SK-N-SH (cell line): ENCODE measurements around the gene ARID1B. TPM values are rescaled to one million over a fixed set of nuclear protein-coding genes. Genes with fewer than 3 reads are reported as not detected.

Experiments
- CTCF ChIA-PET: fragments of 300-600, 350-600 bp; formaldehyde crosslinking; extraction: SDS; loops from one replicate; lab custom pipeline; 2021; lab: Yijun Ruan, JAX
- POLR2A ChIA-PET: fragments of 350-600 bp; sonication (Branson Sonifier 250); formaldehyde crosslinking; extraction: SDS; loops from one replicate; lab custom pipeline; 2020; ENCODE audit warnings: antibody characterized with exemption, inconsistent platforms; lab: Yijun Ruan, JAX
- DNase-seq: peaks from one replicate; pipeline ENCODE4 v3.0.0; 2012
- H2AFZ ChIP-seq: fragments of 200-600 bp; sonication (generic); 2 replicates; pipeline ENCODE4 v1.8.1; 2016; ENCODE audit warnings: antibody characterized with exemption, mild to moderate bottlenecking, low read depth
- H3F3A ChIP-seq: fragments of 200-600 bp; sonication (generic); replicated peaks from 2 replicates; pipeline ENCODE3; 2016; ENCODE audit warnings: antibody characterized with exemption, mild to moderate bottlenecking; ENCODE audit not compliant: insufficient read depth
- H3K27ac ChIP-seq, 2 experiments: fragments of 200-500 bp in 1 of 2; fragments of 200-600 bp in 1 of 2; sonication (Bioruptor generic) in 1 of 2; sonication (generic), shearing (Covaris generic) in 1 of 2; 2 replicates each; pipeline versions ENCODE4 v1.5.1 to v1.6.1; 2014 to 2016; ENCODE audit warnings: low read depth in 2 of 2, inconsistent platforms in 1 of 2, low read length in 1 of 2, mild to moderate bottlenecking in 1 of 2, mixed read lengths in 1 of 2
- H3K27me3 ChIP-seq: fragments of 200-600 bp; sonication (generic), shearing (Covaris generic); 2 replicates; pipeline ENCODE4 v1.6.1; 2016; ENCODE audit warnings: mixed run types; ENCODE audit not compliant: insufficient read depth
- H3K36me3 ChIP-seq, 2 experiments: fragments of 200-500 bp in 1 of 2; fragments of 200-600 bp in 1 of 2; sonication (Bioruptor generic) in 1 of 2; sonication (generic) in 1 of 2; replicated peaks in 1 of 2; 2 replicates each; pipeline versions ENCODE3 to v1.5.1; 2014 to 2016; ENCODE audit warnings: low read length in 1 of 2, mild to moderate bottlenecking in 1 of 2; ENCODE audit not compliant: insufficient read depth in 2 of 2, control insufficient read depth in 1 of 2
- H3K4me1 ChIP-seq, 2 experiments: fragments of 200-500 bp in 1 of 2; fragments of 200-600 bp in 1 of 2; sonication (Bioruptor generic) in 1 of 2; sonication (generic), shearing (Covaris generic) in 1 of 2; 2 replicates each; pipeline versions ENCODE4 v1.5.1 to v1.6.1; 2014 to 2016; ENCODE audit warnings: low read depth in 1 of 2, low read length in 1 of 2, mixed run types in 1 of 2; ENCODE audit not compliant: insufficient read depth in 2 of 2, control insufficient read depth in 1 of 2
- H3K4me2 ChIP-seq: fragments of 200-600 bp; sonication (generic), shearing (Covaris generic); 2 replicates; pipeline ENCODE4 v1.6.1; 2017; ENCODE audit warnings: mixed run types
- H3K4me3 ChIP-seq, 2 experiments: fragments of 200-500 bp in 1 of 2; fragments of 200-600 bp in 1 of 2; sonication (Bioruptor generic) in 1 of 2; sonication (generic), shearing (Covaris generic) in 1 of 2; 2 replicates each; pipeline versions ENCODE4 v1.5.1 to v1.8.1; 2014 to 2016; ENCODE audit warnings: low read depth in 2 of 2, inconsistent platforms in 1 of 2, low read length in 1 of 2, mild to moderate bottlenecking in 1 of 2, mixed read lengths in 1 of 2, moderate library complexity in 1 of 2
- H3K79me2 ChIP-seq: fragments of 200-600 bp; sonication (generic); 2 replicates; pipeline ENCODE4 v1.8.1; 2017; ENCODE audit warnings: mild to moderate bottlenecking; ENCODE audit not compliant: insufficient read depth
- H3K9ac ChIP-seq: fragments of 200-600 bp; sonication (generic); 2 replicates; pipeline ENCODE4 v1.6.1; 2017; ENCODE audit warnings: mixed run types
- H3K9me2 ChIP-seq: fragments of 200-600 bp; sonication (generic); 2 replicates; pipeline ENCODE4 v1.6.1; 2017; ENCODE audit warnings: mixed run types
- H3K9me3 ChIP-seq: fragments of 200-600 bp; sonication (generic); 2 replicates; pipeline ENCODE4 v1.6.1; 2017; ENCODE audit warnings: mixed run types, mild to moderate bottlenecking, moderate library complexity
- H4K20me1 ChIP-seq: fragments of 200-600 bp; sonication (generic); 2 replicates; pipeline ENCODE4 v1.6.1; 2017; ENCODE audit warnings: mild to moderate bottlenecking, mixed run types; ENCODE audit not compliant: insufficient read depth
- CHD2 ChIP-seq: fragments of 150-350 bp; IDR thresholded peaks from 2 replicates; pipeline ENCODE4 v1.6.1; 2018; ENCODE audit warnings: low read length; ENCODE audit not compliant: partially characterized antibody
- EP300 ChIP-seq, 2 experiments: IDR thresholded peaks; 2 replicates each; pipeline versions ENCODE4 v1.4.0 to v1.6.1; 2012; ENCODE audit warnings: borderline replicate concordance in 1 of 2, low read depth in 1 of 2, low read length in 1 of 2
- FOSL2 ChIP-seq: IDR thresholded peaks from 2 replicates; pipeline ENCODE4 v1.4.0; 2012; ENCODE audit warnings: low read depth, mild to moderate bottlenecking, moderate library complexity, borderline replicate concordance
- FOXJ3 ChIP-seq: sonication (generic); formaldehyde crosslinking; IDR thresholded peaks from 2 replicates; pipeline ENCODE4 v1.5.1; 2020; ENCODE audit warnings: mild to moderate bottlenecking, missing genetic modification reagents
- GABPA ChIP-seq: IDR thresholded peaks from 2 replicates; pipeline ENCODE4 v1.4.0; 2012; ENCODE audit warnings: low read depth, mild to moderate bottlenecking
- MXI1 ChIP-seq: IDR thresholded peaks from 2 replicates; pipeline ENCODE4 v1.6.1; 2012; ENCODE audit warnings: mild to moderate bottlenecking, low read depth, low read length, improper control_type of control experiment
- NFIC ChIP-seq: IDR thresholded peaks from 2 replicates; pipeline ENCODE4 v1.4.0; 2012; ENCODE audit warnings: borderline replicate concordance
- NRF1 ChIP-seq: IDR thresholded peaks from 2 replicates; pipeline ENCODE4 v1.6.1; 2012; ENCODE audit warnings: low read depth, mild to moderate bottlenecking, low read length
- PBX3 ChIP-seq: IDR thresholded peaks from 2 replicates; pipeline ENCODE4; 2012
- POLR2AphosphoS5 ChIP-seq: IDR thresholded peaks from 2 replicates; pipeline ENCODE4 v1.6.1; 2012; ENCODE audit warnings: low read depth, low read length
- RCOR1 ChIP-seq: fragments of 150-350 bp; IDR thresholded peaks from 2 replicates; pipeline ENCODE4 v1.6.1; 2017; ENCODE audit warnings: antibody characterized with exemption, low read length
- REST ChIP-seq: IDR thresholded peaks from 2 replicates; pipeline ENCODE4 v1.6.1; 2012; ENCODE audit warnings: mild to moderate bottlenecking, low read depth, low read length, moderate library complexity
- RFX5 ChIP-seq: IDR thresholded peaks from 2 replicates; pipeline ENCODE4 v1.6.1; 2012; ENCODE audit warnings: mild to moderate bottlenecking, improper control_type of control experiment, low read length
- RXRA ChIP-seq: IDR thresholded peaks from 2 replicates; pipeline ENCODE4 v1.4.0; 2012; ENCODE audit warnings: low read depth, mild to moderate bottlenecking, borderline replicate concordance
- SIN3A ChIP-seq: IDR thresholded peaks from 2 replicates; pipeline ENCODE4 v1.6.1; 2012; ENCODE audit warnings: low read depth, mild to moderate bottlenecking, low read length, moderate library complexity, borderline replicate concordance
- TAF1 ChIP-seq: IDR thresholded peaks from 2 replicates; pipeline ENCODE4 v1.6.1; 2012; ENCODE audit warnings: low read depth, mild to moderate bottlenecking, low read length, moderate library complexity, borderline replicate concordance
- YY1 ChIP-seq: IDR thresholded peaks from 2 replicates; pipeline ENCODE4 v1.4.0; 2012; ENCODE audit warnings: low read depth, mild to moderate bottlenecking
- ZBTB33 ChIP-seq: IDR thresholded peaks from 2 replicates; pipeline ENCODE4 v1.4.0; 2012; ENCODE audit warnings: low read depth, borderline replicate concordance
- WGBS: methylation state at CpG from one replicate; pipeline ENCODE4 v1.1.6; 2017; ENCODE audit warnings: low lambda C conversion rate; 5-methylcytosine and 5-hydroxymethylcytosine counted together
- polyA plus RNA-seq, 3 experiments: library from polyadenylated mRNA; depleted of rRNA; stranded (reverse); fragments of >200 nt; gene quantifications; 2 replicates each; pipeline ENCODE4 v1.2.3, GENCODE V29; 2012

ARID1B gene
- polyA plus RNA-seq, 1 of the 3 experiments (the other 2 are of a cell fraction) = 13.6 TPM

DNA sequence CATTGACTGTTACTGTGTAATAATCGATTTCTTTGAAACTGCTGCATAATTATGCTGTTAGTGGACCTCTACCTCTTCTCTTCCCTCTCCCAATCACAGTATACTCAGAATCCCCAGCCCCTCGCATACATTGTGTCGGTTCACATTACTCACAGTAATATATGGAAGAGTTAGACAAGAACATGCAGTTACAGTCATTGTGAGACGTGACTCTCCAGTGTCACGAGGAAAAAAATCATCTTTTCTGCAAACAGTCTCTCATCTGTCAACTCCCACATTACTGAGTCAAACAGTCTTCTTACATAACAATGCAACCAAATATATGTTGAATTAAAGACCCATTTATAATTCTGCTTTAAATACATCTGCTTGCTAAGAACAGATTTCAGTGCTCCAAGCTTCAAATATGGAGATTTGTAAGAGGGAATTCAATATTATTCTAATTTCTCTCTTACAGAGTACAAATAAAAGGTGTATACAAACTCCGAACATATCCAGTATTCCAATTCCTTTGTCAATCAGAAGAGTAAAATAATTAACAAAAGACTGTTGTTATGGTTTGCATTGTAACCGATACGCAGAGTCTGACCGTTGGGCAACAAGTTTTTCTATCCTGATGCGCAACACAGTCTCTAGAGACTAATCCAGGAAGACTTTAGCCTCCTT is 432.8 kb downstream of the ARID1B start:
- ChIA-PET CTCF (interaction anchor here (1.0 kb wide), 2 partner anchors 12 kb away, joined by 3 to 4 read pairs; no protein-coding TSS in a partner anchor), POLR2A (no interaction called here)
- H3K27ac ChIP-seq = no peak overlapping the region
- no peak overlapping the region for H3K9ac ChIP-seq
- no peaks in the 10 kb centered on the region for H4K20me1 ChIP-seq
- TF ChIP-seq TAF1 = no peak
- no peak for TF ChIP-seq RFX5
- no peak for TF ChIP-seq YY1
- TF ChIP-seq MXI1 = no peak
- no peak for TF ChIP-seq FOSL2
- no peak for TF ChIP-seq GABPA
- TF ChIP-seq SIN3A = no peak
- no peak for TF ChIP-seq CHD2
- TF ChIP-seq EP300 (IDR thresholded peaks at IDR 0.05; ENCODE audit: borderline replicate concordance in 1 of 2, low read depth in 1 of 2, low read length in 1 of 2) = no peak
- no peak for TF ChIP-seq REST
- TF ChIP-seq NRF1 = no peak
- no peak for TF ChIP-seq RCOR1
- TF ChIP-seq FOXJ3 (CRISPR knock-in tag) = no peak
- TF ChIP-seq RXRA = no peak
- no peak for TF ChIP-seq ZBTB33
- TF ChIP-seq POLR2AphosphoS5 = no peak
- TF ChIP-seq NFIC = no peak
- TF ChIP-seq PBX3 = no peak
- H2AFZ ChIP-seq = no peak overlapping the region
- H3K9me2 ChIP-seq = no peaks in the 10 kb centered on the region
- H3K9me3 ChIP-seq = no peaks in the 10 kb centered on the region
- H3F3A ChIP-seq = no peaks in the 10 kb centered on the region
- H3K4me1 ChIP-seq = peaks cover 0 to 3% of the 10 kb centered on the region in 2 experiments; a peak in 1 of 4 replicates
- H3K4me3 ChIP-seq = no peak overlapping the region
- no peak overlapping the region for H3K4me2 ChIP-seq
- no peaks in the 10 kb centered on the region for H3K27me3 ChIP-seq
- no peak for DNase-seq
- H3K79me2 ChIP-seq = no peaks in the 10 kb centered on the region
- WGBS = 94% methylated on average over 10 of the region's 10 CpGs
- H3K36me3 ChIP-seq = peaks cover 17 to 43% of the 10 kb centered on the region in 2 experiments
